Inflammatory macrophage treated with lipopolysaccharide for 1 hour (primary cell): ENCODE results near the gene ROBO2.

Source experiments
- DNase-seq, 2 donors: peaks; one replicate each; pipeline ENCODE4 v3.0.0-alpha.2; 2020 to 2022

The ROBO2 gene

GRCh38 chr3:77436908-77437307, 397.0 kb downstream of the ROBO2 start:
- DNase-seq = no peak

- no peak for DNase-seq
Measured at GRCh38 chr3:77446084-77446483, 406.2 kb downstream of the ROBO2 start.

- DNase-seq = no peak
Measured at GRCh38 chr3:77446761-77447160, 406.9 kb downstream of the ROBO2 start.

- DNase-seq = no peak
Measured at GRCh38 chr3:77449459-77450350, 409.8 kb downstream of the ROBO2 start.

DNA sequence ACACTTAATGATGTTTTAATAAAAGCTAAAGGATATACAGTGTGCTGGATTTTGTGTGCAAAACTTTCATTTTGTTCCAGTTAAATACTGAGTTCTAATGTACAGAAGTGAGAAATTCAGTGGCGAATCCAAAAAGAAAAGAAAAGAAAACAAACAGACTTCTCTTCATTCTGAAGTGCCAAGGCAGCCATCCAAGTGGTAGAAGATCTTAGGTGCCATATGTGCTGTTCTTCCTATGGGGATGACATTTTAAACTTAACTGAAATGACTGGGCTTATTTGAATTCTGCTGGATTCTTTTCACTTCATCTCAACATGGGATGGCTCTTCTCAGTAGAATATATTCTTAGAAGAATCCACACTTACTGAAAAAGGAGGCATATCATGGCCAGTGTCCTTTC, 416.5 kb downstream of the ROBO2 start:
- no peak for DNase-seq

DNA sequence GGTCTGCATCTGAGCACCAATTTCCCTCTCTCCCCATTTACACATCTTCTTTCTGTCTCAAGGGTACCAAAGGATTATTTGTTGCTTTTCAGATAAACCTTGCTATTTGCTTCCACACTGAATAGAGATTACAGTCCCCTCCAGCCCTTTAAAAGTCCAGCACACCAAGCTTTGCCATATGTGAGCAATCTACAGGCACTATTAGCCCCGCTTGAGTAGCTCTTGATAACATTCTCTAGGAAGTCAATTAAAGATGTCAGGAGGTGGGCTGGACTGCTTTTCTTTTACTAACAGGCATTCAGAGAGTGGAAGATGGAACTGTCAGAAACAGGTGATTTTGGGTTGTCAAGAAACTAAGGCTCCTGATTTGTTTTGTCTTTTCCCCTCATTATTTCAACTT, 417.0 kb downstream of the ROBO2 start:
- DNase-seq = no peak

DNA sequence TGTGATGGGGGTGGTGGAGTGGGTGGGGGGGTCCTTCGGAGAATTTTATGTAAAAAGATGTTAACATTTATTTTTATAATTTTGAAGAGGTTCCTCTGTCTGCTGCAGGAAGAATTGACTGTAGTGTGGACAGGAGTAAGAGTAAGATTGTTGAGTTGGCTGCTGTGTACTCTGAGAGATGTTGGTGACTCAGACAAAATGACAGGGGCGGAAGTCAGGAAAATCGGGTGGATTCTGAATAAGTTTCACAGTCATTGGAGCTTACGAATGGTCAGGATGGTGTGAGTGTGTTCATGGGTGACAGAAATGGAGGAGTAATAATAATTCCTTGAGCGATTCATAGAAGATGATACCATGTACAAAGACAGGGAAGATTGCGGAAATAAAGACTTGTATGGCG, 420.0 kb downstream of the ROBO2 start:
- no peak for DNase-seq

DNA sequence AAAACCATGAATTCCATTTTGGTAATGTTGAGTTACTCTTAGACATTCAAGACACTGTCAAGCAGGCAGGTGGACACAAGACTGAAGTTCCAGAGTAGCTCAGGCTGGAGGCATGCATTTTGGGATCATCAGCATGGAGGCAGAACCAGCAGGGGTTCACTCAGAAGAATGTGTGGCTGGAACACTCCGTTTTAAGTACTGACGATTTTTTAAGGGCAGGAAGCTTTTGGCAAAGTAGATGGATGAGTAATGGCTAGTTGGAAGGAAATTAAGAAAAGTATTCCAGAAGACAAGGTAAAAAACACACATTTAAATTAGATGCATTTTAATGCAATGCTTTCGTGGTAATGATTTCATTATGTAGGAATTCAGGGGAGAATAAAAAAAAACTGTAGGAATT, 420.4 kb downstream of the ROBO2 start:
- no peak for DNase-seq

GRCh38 chr3:77462951-77463350, 423.1 kb downstream of the ROBO2 start:
- DNase-seq = no peak

DNA sequence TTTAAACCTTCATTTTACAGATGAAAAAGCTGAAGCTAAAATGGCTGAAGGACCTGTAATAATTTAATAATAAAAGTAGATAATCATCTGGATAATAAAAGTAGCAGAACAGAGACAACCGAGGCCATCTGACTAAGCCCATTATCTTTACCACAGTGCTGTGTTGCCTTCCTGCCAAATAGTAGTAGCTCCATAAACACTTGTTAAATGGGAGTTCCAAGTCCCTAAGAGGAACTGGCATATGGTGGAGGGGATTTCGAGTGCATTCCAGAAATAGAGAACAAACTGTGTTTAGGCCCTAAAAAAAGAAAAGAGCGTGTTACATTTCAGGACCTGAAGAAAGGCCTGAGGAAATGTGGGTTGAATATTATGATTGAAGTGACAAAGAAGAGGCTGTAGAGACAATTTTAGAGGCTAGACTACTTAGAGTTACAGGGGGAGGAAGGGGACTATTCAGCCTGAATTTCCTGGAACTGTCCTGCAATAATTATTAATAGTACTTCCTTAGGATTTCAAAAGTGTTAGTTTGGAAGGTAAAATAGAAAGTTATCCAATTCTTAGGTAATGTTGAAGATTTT, 424.3 kb downstream of the ROBO2 start:
- no peak for DNase-seq

- no peak for DNase-seq
Measured at GRCh38 chr3:77466562-77467115, 426.7 kb downstream of the ROBO2 start.

GRCh38 chr3:77467702-77468625, 428.1 kb downstream of the ROBO2 start:
- no peak for DNase-seq

GRCh38 chr3:77468626-77469020, 428.7 kb downstream of the ROBO2 start:
- no peak for DNase-seq

- no peak for DNase-seq
Measured at GRCh38 chr3:77475507-77475906, 435.6 kb downstream of the ROBO2 start.

- no peak for DNase-seq
Measured at GRCh38 chr3:77479021-77479420, 439.1 kb downstream of the ROBO2 start.

DNA sequence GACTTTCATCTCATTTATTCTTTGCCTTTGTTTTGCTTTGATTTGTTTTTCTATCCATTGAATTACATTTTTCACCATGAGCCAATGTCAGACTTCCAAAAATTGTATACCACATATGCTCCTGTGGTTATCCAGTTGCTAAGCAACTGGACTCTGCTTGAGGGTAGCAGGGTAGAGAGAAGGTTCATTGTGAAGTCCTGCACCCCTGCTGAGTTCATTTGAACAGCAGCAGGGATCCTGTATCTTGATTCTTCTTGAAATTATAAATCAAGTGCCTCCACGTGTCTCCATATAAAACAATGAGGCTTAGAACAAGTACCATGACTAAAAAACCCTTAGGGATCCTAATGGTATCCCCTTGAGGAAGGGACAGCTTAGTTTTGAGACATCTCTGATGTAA, 449.3 kb downstream of the ROBO2 start:
- no peak for DNase-seq

GRCh38 chr3:77491961-77492360, 452.1 kb downstream of the ROBO2 start:
- DNase-seq = no peak

DNA sequence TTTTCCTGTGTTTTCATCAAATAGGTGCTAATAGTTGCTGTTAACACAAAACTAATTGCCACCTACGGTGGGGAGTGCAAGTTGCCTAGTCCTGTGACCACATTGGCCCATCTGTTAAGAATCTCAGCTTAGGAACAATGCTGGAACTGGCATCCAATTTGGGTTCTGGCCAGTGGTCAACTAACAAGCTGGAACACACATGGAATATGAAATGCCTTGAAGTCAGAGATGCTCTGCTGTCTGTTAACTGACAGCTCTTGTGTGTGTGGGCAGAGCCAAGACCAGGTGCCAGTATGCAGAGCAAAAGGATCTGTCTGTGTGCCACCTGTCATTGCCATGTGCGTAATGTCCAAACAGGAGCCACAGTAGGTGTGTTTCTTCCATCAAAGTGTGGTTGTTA, 460.8 kb downstream of the ROBO2 start:
- no peak for DNase-seq

DNA sequence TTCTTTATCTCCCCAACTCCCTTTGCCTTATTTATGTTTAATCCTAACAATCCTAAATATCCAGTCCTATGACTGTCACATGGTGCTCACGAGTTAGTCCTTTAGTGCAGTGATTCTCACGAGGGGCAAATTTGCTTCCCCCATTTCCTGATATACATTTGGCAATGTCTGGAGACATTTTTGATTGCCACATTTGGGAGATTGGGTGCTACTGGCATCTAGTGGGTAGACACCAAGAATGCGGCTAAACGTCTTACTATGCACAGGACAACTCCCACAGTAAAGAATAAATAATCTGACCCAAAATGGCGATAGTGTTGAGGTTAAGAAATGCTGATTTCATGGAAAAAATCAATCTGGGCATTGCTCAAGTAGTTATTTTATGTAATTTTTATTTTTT, 466.5 kb downstream of the ROBO2 start:
- no peak for DNase-seq

DNA sequence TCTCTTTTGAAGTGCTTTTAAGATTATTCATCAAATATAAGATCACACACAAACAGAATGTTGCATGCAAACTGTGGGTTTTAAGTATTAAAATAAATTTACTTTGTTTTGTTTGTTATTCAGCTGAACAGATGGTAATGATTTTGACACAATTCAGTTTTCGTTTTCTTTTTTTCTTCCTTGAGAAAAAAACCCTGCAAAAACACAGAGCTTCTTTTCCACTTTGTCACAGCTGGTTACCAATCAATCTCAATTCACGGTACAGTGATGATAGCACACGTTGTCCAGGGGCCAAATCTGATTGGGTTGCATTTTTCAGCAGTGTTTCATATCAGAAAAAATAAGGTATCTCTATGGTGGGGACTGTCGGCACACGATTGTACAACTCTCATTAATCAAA, 473.6 kb downstream of the ROBO2 start:
- DNase-seq = no peak

- DNase-seq = no peak
Measured at GRCh38 chr3:77514766-77515165, 474.9 kb downstream of the ROBO2 start.

- DNase-seq = no peak
Measured at GRCh38 chr3:77524463-77524862, 484.6 kb downstream of the ROBO2 start.
